Astrocyte of the hippocampus (primary cell): ENCODE data around the gene STXBP6.

Experiments
- DNase-seq: peaks from one replicate; pipeline ENCODE4 v3.0.0; 2011; ENCODE audit warnings: low read depth, low spot score

The STXBP6 gene

GRCh38 chr14:25052385-25052784 is 2.4 kb upstream of the STXBP6 start:
- no peak for DNase-seq

DNA sequence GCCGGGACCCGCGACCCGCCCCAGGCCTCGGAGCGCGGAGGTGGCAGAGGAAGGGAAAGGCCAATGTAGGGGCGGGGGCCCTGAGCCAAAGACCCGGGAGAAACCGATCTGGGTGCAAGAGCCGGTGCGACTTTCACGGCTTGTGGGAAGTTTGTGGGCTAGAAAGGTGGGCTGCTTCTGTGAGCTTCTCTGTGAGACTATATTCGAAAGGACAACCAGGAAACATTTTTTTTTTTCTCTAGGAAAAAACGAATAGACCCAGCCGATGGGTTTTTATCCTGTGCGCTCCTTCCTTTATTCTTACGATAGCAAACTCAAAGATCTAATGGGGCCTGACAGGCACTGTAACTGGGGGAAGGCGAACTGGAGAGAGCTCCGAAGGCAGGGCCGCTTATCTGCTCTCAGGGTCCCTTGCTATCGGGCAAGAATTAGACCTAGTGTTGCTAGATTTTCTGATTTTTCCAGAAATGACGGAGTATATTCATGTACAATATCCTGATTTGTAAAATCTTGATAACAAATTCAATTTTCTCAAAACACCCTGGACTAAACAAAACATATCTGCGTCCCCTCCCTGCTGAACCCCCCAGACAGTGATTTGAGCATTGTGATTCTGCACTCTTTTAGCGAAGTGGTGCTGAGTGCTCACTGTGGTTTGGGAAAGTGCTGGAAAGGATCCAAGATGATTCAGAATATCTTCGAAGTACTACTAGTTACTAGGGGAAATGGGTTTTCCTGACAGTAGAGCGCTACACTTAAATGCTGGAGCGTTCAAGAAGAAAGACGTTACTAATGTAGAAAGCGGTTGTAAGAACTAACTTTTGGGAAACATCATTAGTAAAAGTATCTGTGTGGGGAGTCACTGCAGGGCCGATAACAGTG is 563 bp upstream of the STXBP6 start:
- DNase-seq: peak; percentile 71

- no peak for DNase-seq
Measured at GRCh38 chr14:25049093-25049567, 817 bp downstream of the STXBP6 start.

- peak; percentile 77 for DNase-seq
Measured at GRCh38 chr14:25048170-25049016, 1.6 kb downstream of the STXBP6 start.

GRCh38 chr14:25046301-25046943 is 3.5 kb downstream of the STXBP6 start:
- no peak for DNase-seq

DNA sequence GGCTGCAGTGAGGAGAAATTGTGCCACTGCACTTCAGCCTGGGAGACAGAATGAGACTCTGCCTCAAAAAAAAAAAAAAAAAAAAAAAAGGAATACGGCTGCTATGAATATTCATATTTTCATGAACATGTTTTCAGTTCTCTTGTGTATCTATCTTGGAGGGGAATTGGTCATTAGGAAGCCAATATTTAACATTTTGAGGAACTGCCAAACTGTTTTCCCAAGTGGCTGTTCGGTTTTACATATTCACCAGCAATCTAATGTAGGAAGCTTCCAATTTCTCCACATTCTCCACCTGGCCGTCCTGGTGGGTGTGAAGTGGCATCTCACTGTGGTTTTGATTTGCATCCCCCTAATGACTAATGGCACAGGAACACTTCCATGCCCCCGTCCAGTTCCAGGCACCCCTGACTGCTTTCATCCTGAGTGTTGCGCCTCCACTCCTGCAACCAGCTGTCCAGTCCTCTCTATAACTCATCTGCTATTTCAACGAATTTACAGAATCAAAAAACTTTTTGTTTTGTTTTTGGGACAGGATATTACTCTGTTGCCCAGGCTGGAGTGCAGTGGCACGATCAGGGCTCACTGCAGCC is 5.7 kb downstream of the STXBP6 start:
- DNase-seq: no peak

GRCh38 chr14:25042362-25043299 is 7.3 kb downstream of the STXBP6 start:
- peak; percentile 57 for DNase-seq

GRCh38 chr14:25041898-25042297 is 8.0 kb downstream of the STXBP6 start:
- DNase-seq: no peak

GRCh38 chr14:25041484-25041883 is 8.5 kb downstream of the STXBP6 start:
- peak; percentile 16 for DNase-seq

GRCh38 chr14:25039933-25040332 is 10.0 kb downstream of the STXBP6 start:
- no peak for DNase-seq

GRCh38 chr14:25038044-25038668 is 11.8 kb downstream of the STXBP6 start:
- no peak for DNase-seq

GRCh38 chr14:25037032-25037431 is 12.9 kb downstream of the STXBP6 start:
- DNase-seq: no peak

- DNase-seq: no peak
Measured at GRCh38 chr14:25034803-25035681, 14.9 kb downstream of the STXBP6 start.

DNA sequence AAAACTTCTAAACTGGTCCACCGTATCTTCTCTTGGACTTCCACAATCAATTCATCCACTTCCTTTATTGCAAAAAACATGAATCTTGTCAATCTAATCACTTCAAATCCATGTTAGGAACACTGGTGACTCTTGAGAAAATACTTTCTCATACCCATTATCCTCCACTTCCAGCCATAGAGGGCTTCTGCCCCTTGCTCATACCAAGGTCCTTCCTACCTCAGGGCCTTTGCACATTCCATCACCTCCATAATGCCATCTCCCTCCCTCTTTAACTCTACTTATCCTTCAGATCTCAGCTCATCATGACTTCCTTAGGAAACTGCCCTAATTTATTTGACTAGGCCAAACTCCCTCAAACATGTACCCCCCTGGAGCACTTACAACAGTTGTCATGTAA is 16.6 kb downstream of the STXBP6 start:
- DNase-seq: no peak

GRCh38 chr14:25032092-25032784 is 17.7 kb downstream of the STXBP6 start:
- DNase-seq: no peak

- no peak for DNase-seq
Measured at GRCh38 chr14:25026476-25027137, 23.3 kb downstream of the STXBP6 start.

DNA sequence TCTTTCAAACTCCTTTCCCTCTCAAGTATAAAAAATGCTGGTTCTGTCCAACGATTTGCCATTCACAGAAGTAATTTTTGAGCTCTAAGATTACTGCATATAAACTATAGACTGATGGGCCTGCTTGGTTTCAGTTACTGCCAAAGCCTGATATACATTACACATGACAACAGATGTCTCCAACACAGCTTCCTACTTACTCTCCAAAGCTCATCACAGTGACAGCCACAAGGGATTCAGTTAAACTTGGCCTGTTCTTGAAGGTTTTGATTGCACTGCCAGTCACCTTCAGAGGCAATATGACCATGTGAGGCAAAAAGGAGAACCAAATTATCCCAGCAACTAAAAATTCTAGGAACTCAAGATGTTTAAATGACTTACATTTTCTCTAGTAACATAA is 30.1 kb downstream of the STXBP6 start:
- DNase-seq: no peak

DNA sequence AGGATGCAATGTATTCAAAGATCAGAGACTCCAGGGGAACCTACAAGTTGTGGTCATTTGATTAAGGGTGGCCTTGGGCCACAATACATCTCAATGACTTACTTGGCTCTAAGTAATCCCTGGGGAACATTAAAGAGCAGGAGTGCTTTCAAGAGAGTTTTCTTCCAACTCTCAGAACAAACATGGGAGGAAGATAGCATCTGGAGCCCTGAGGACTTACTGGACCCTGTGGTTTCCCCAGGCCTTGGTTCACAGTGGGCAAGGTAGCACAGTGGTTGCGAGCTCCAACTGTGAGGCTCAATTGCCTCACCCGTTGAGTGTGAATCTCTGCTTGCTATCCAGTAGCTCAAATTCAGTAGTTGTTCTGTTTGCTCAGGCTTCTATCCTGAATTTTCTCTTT is 32.4 kb downstream of the STXBP6 start:
- DNase-seq: no peak
